ENCODE data around the gene PARP15. TPM values are rescaled to one million over a fixed set of nuclear protein-coding genes. Genes with fewer than 3 reads are reported as not detected.

PARP15 gene
- total RNA-seq, 2 donors from 2014 or later = 0.52 TPM; not detected in 1

DNA sequence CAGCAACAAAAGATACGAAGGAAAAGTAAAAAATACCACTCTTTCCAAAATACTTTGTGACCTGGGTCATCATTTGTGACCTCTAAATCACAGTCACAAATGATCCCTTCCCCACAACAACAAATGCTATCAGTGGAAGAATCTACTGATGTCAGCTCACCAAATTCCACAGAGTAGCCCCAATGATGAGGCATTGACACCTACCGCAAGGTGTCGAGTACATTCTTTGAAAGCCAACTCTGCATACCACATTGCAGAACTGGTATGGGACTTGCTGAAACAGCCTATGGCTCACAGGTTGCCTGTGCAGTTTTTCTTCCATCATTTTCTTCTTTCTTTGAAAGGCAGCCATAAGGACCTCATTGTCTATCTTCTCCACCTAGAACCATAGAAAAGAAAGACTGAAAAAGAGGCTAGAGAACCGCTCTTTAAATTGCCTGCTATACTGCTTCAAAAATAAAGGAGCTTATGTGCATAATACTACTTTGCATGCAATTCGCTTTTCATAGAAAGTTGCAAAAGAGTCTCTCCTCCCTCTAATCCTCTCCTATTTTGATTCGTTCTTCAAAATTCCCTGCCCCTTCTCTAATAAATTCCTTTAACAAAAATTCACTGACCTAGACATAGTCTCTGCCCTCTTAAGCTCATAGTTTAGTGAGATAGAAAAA lies 41.4 kb upstream of the PARP15 start:
- no peaks in the 10 kb centered on the region for H3K4me1 ChIP-seq
- TF ChIP-seq, protein P1, sequence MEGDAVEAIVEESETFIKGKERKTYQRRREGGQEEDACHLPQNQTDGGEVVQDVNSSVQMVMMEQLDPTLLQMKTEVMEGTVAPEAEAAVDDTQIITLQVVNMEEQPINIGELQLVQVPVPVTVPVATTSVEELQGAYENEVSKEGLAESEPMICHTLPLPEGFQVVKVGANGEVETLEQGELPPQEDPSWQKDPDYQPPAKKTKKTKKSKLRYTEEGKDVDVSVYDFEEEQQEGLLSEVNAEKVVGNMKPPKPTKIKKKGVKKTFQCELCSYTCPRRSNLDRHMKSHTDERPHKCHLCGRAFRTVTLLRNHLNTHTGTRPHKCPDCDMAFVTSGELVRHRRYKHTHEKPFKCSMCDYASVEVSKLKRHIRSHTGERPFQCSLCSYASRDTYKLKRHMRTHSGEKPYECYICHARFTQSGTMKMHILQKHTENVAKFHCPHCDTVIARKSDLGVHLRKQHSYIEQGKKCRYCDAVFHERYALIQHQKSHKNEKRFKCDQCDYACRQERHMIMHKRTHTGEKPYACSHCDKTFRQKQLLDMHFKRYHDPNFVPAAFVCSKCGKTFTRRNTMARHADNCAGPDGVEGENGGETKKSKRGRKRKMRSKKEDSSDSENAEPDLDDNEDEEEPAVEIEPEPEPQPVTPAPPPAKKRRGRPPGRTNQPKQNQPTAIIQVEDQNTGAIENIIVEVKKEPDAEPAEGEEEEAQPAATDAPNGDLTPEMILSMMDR (IDR thresholded peaks at IDR 0.05) = no peak
- TF ChIP-seq POLR2A (IDR thresholded peaks at IDR 0.05) = no peak
- H3K27me3 ChIP-seq = no peaks in the 10 kb centered on the region
- H3K27ac ChIP-seq = no peak overlapping the region
- intact Hi-C loops (cut with DNase I) = no loop called here
- H3K36me3 ChIP-seq (replicated peaks in 1 of 2; ENCODE audit: insufficient read depth in 1 of 2, low read depth in 2 of 2) = peaks cover 0 to 51% of the 10 kb centered on the region in 2 donors
- no peak overlapping the region for H3K4me3 ChIP-seq
- no peaks in the 10 kb centered on the region for H3K9me3 ChIP-seq
- 92% methylated on average over 6 of the region's 6 CpGs for WGBS, 2 donors
- ATAC-seq = no peak
- no peak for DNase-seq

DNA sequence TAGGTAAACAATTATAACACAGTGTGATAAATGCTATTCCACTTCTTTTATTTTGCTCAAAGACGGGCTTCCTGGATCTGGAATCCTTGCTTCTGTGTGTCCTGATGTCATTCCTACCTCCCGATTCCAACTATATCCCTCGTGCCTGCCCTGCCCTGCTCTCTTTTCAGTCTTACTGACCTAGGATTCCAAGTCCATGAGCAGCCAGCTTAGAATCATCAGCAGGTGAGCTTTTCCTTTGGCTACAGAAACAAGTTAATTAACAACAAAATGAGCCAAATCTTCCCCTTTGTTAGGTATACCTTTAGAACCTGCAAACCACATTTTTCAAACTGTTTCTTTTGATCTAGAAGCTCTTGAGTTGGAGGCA lies 40.8 kb upstream of the PARP15 start:
- intact Hi-C loops (cut with DNase I) = no loop called here
- Histone ChIP-seq H3K27me3 (no peaks in the 10 kb centered on the region), H3K4me3 (no peak overlapping the region), H3K27ac (no peak overlapping the region), H3K36me3 (replicated peaks in 1 of 2; ENCODE audit: insufficient read depth in 1 of 2, low read depth in 2 of 2) (peaks cover 0 to 53% of the 10 kb centered on the region in 2 donors), H3K9me3 (no peaks in the 10 kb centered on the region), H3K4me1 (no peaks in the 10 kb centered on the region)
- no peak for ATAC-seq
- no peak for TF ChIP-seq POLR2A (IDR thresholded peaks at IDR 0.05)
- TF ChIP-seq, protein P1 (IDR thresholded peaks at IDR 0.05) = no peak
- 78 to 88% methylated on average over 3 of the region's 3 CpGs for WGBS, 2 donors
- no peak for DNase-seq

DNA sequence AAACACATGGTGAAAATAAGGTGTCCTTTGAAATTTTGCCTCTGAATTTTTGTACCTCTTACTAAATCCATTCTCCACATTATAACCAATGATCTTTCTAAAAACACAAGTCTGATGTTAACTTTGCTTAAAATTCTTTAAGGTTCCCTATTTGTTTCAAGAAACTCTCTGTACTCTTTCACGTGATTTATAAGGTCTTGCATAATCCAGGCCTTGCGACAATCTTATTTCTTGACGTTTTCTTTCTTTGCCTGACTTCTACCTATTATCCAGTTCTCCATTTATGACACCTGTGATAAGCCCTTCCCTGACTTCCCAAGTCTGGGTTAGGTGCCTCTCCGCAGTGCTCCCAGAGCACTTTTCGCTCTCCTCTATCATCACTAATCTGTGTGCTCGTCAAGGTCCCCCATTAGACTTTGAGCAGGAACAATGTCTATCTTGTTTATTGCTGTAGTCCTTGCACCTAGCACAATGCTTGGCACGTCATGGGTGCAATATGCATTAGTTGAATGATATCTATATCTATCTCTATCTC lies 38.4 kb upstream of the PARP15 start:
- intact Hi-C loops (cut with DNase I) = no loop called here
- TF ChIP-seq, protein P1 (IDR thresholded peaks at IDR 0.05) = no peak
- no peak for TF ChIP-seq POLR2A (IDR thresholded peaks at IDR 0.05)
- Histone ChIP-seq H3K4me1 (no peaks in the 10 kb centered on the region), H3K27me3 (no peaks in the 10 kb centered on the region), H3K36me3 (replicated peaks in 1 of 2; ENCODE audit: insufficient read depth in 1 of 2, low read depth in 2 of 2) (peaks cover 0 to 37% of the 10 kb centered on the region in 2 donors), H3K4me3 (no peak overlapping the region), H3K27ac (no peak overlapping the region), H3K9me3 (no peaks in the 10 kb centered on the region)
- ATAC-seq (no peak), DNase-seq (no peak)
- WGBS, 2 donors = 81 to 89% methylated on average over 7 of the region's 7 CpGs

DNA sequence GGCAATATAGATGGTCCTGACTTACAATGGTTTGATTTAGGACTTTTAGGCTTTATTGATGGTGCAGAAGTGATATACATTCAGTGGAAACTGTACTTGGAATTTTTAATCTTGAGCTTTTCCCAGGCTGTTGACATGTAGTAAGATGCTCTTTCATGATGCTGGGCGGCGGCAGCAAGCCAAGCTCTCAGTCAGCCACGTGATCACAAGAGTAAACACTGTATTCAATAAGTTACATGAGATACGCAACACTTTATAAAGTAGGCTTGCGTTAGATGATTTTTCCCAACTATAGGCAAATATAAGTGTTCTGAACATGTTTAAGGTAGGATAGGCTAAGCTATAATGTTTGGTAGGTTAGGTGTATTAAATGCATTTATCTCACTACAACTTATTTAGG lies 31.3 kb upstream of the PARP15 start:
- DNase-seq (no peak), ATAC-seq (no peak)
- no peaks in the 10 kb centered on the region for H3K9me3 ChIP-seq
- intact Hi-C loops (cut with DNase I) = no loop called here
- 93% methylated on average over 5 of the region's 5 CpGs for WGBS, 2 donors
- H3K4me3 ChIP-seq = no peak overlapping the region
- H3K4me1 ChIP-seq = no peaks in the 10 kb centered on the region
- peaks cover 0 to 18% of the 10 kb centered on the region in 2 donors for H3K36me3 ChIP-seq (replicated peaks in 1 of 2; ENCODE audit: insufficient read depth in 1 of 2, low read depth in 2 of 2)
- TF ChIP-seq, protein P1 (IDR thresholded peaks at IDR 0.05) = no peak
- TF ChIP-seq POLR2A (IDR thresholded peaks at IDR 0.05) = no peak
- no peaks in the 10 kb centered on the region for H3K27me3 ChIP-seq
- H3K27ac ChIP-seq = no peak overlapping the region

DNA sequence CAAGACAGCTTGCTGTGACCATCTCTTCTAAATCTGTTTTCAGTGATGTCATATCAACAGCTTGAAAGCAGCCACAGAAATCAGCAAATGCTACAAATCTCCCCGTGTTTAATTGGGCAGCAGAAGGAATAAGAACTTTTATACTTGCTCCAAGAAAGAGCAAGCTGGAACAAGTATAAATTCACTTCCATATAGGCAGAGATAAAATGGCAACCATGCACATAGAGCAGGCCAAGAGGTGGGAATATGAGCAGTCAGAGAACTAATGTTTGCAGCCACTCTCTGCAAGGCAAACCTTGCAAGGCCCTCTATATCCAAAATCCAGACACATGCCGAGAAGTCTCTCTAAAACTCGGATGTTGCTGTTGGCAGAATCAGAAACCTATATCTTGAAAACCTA lies 29.4 kb upstream of the PARP15 start:
- no peak for ATAC-seq
- TF ChIP-seq POLR2A (IDR thresholded peaks at IDR 0.05) = no peak
- TF ChIP-seq, protein P1 (IDR thresholded peaks at IDR 0.05) = no peak
- no peaks in the 10 kb centered on the region for H3K9me3 ChIP-seq
- 79 to 83% methylated on average over 3 of the region's 3 CpGs for WGBS, 2 donors
- no peak overlapping the region for H3K27ac ChIP-seq
- DNase-seq = no peak
- H3K36me3 ChIP-seq (replicated peaks in 1 of 2; ENCODE audit: insufficient read depth in 1 of 2, low read depth in 2 of 2) = peaks cover 0 to 18% of the 10 kb centered on the region in 2 donors
- no peaks in the 10 kb centered on the region for H3K27me3 ChIP-seq
- no peak overlapping the region for H3K4me3 ChIP-seq
- intact Hi-C loops (cut with DNase I) = no loop called here
- no peaks in the 10 kb centered on the region for H3K4me1 ChIP-seq
